ENCODE results near the gene TMEM132A. TPM values are rescaled to one million over a fixed set of nuclear protein-coding genes. Genes with fewer than 3 reads are reported as not detected.
A peak's percentile ranks its signal among the peaks of the same experiment; 100 is the strongest.

TMEM132A gene
- total RNA-seq, 1 donor from 2014 or later, result 14.6 TPM

- no peaks in the 10 kb centered on the region for H3K9me3 ChIP-seq (ENCODE audit: control insufficient read depth in 3 of 3, low read length in 3 of 3)
- peak within 1 kb of the TSS; percentile 85 to 95 (median 90) for H3K9ac ChIP-seq (ENCODE audit: low read depth in 1 of 3, low read length in 3 of 3)
- peaks cover 41 to 52% (median 51%) of the 10 kb centered on the region in 3 donors for H3K4me1 ChIP-seq (ENCODE audit: control insufficient read depth in 3 of 3, insufficient read depth in 3 of 3, low read length in 3 of 3)
- H3K27me3 ChIP-seq (ENCODE audit: control insufficient read depth in 3 of 3, insufficient read depth in 3 of 3, low read length in 3 of 3), result no peaks in the 10 kb centered on the region
- peak within 1 kb of the TSS; percentile 95 for H3K27ac ChIP-seq (ENCODE audit: low read depth, low read length)
- H3K36me3 ChIP-seq (ENCODE audit: control insufficient read depth in 3 of 3, insufficient read depth in 3 of 3, low read length in 3 of 3), result no peaks in the 10 kb centered on the region
- peak within 1 kb of the TSS; percentile 71 to 94 (median 76) for H3K4me3 ChIP-seq (ENCODE audit: low read length in 3 of 3)
These were observed 10.2 kb upstream of the TMEM132A start, which contains the start of gene TMEM109 for GRCh38 chr11:60913793-60914632. TMEM109 (plus strand) TSS chr11:60914158; CDS start chr11:60919694, 5,536 bp downstream.

- H3K4me1 ChIP-seq (ENCODE audit: control insufficient read depth in 3 of 3, insufficient read depth in 3 of 3, low read length in 3 of 3), result peaks cover 48 to 59% (median 58%) of the 10 kb centered on the region in 3 donors
- no peaks in the 10 kb centered on the region for H3K9me3 ChIP-seq (ENCODE audit: control insufficient read depth in 3 of 3, low read length in 3 of 3)
- H3K27me3 ChIP-seq (ENCODE audit: control insufficient read depth in 3 of 3, insufficient read depth in 3 of 3, low read length in 3 of 3), result no peaks in the 10 kb centered on the region
- peak overlapping the region; percentile 71 to 94 (median 76) for H3K4me3 ChIP-seq (ENCODE audit: low read length in 3 of 3)
- peaks cover under 1 to 5% (median 4%) of the 10 kb centered on the region in 3 donors for H3K36me3 ChIP-seq (ENCODE audit: control insufficient read depth in 3 of 3, insufficient read depth in 3 of 3, low read length in 3 of 3)
- H3K9ac ChIP-seq (ENCODE audit: low read depth in 1 of 3, low read length in 3 of 3), result peak overlapping the region; percentile 85 to 95 (median 90)
- H3K27ac ChIP-seq (ENCODE audit: low read depth, low read length), result peak overlapping the region; percentile 95
These were observed 9.5 kb upstream of the TMEM132A start for GRCh38 chr11:60914633-60915247.

- Histone ChIP-seq H3K4me3 (ENCODE audit: low read length in 3 of 3) (peak overlapping the region; percentile 71 to 94 (median 76)), H3K9ac (ENCODE audit: low read depth in 1 of 3, low read length in 3 of 3) (peak overlapping the region; percentile 85 to 95 (median 90)), H3K36me3 (ENCODE audit: control insufficient read depth in 3 of 3, insufficient read depth in 3 of 3, low read length in 3 of 3) (peaks cover 6 to 11% (median 7%) of the 10 kb centered on the region in 3 donors), H3K27me3 (ENCODE audit: control insufficient read depth in 3 of 3, insufficient read depth in 3 of 3, low read length in 3 of 3) (no peaks in the 10 kb centered on the region), H3K27ac (ENCODE audit: low read depth, low read length) (peak overlapping the region; percentile 95), H3K9me3 (ENCODE audit: control insufficient read depth in 3 of 3, low read length in 3 of 3) (no peaks in the 10 kb centered on the region), H3K4me1 (ENCODE audit: control insufficient read depth in 3 of 3, insufficient read depth in 3 of 3, low read length in 3 of 3) (peaks cover 52 to 66% (median 61%) of the 10 kb centered on the region in 3 donors)
These were observed 8.9 kb upstream of the TMEM132A start for GRCh38 chr11:60915248-60915914.

- Histone ChIP-seq H3K4me3 (ENCODE audit: low read length in 3 of 3) (peak overlapping the region in 2 of 3 donors; percentile 0 to 8), H3K27me3 (ENCODE audit: control insufficient read depth in 3 of 3, insufficient read depth in 3 of 3, low read length in 3 of 3) (no peaks in the 10 kb centered on the region), H3K9ac (ENCODE audit: low read depth in 1 of 3, low read length in 3 of 3) (peak overlapping the region in 1 of 3 donors; percentile 2), H3K27ac (ENCODE audit: low read depth, low read length) (no peak overlapping the region), H3K9me3 (ENCODE audit: control insufficient read depth in 3 of 3, low read length in 3 of 3) (no peaks in the 10 kb centered on the region), H3K36me3 (ENCODE audit: control insufficient read depth in 3 of 3, insufficient read depth in 3 of 3, low read length in 3 of 3) (peaks cover 20 to 25% (median 21%) of the 10 kb centered on the region in 3 donors), H3K4me1 (ENCODE audit: control insufficient read depth in 3 of 3, insufficient read depth in 3 of 3, low read length in 3 of 3) (peaks cover 52 to 63% (median 56%) of the 10 kb centered on the region in 3 donors)
These were observed 7.5 kb upstream of the TMEM132A start for GRCh38 chr11:60916669-60917206.

GRCh38 chr11:60917267-60917666 is 7.0 kb upstream of the TMEM132A start:
- Histone ChIP-seq H3K4me3 (ENCODE audit: low read length in 3 of 3) (no peak overlapping the region), H3K9me3 (ENCODE audit: control insufficient read depth in 3 of 3, low read length in 3 of 3) (no peaks in the 10 kb centered on the region), H3K27ac (ENCODE audit: low read depth, low read length) (no peak overlapping the region), H3K4me1 (ENCODE audit: control insufficient read depth in 3 of 3, insufficient read depth in 3 of 3, low read length in 3 of 3) (peaks cover 52 to 63% (median 56%) of the 10 kb centered on the region in 3 donors), H3K27me3 (ENCODE audit: control insufficient read depth in 3 of 3, insufficient read depth in 3 of 3, low read length in 3 of 3) (no peaks in the 10 kb centered on the region), H3K36me3 (ENCODE audit: control insufficient read depth in 3 of 3, insufficient read depth in 3 of 3, low read length in 3 of 3) (peaks cover 25 to 30% (median 26%) of the 10 kb centered on the region in 3 donors), H3K9ac (ENCODE audit: low read depth in 1 of 3, low read length in 3 of 3) (no peak overlapping the region)

GRCh38 chr11:60918251-60918938 is 5.9 kb upstream of the TMEM132A start:
- peaks cover 43 to 56% (median 46%) of the 10 kb centered on the region in 3 donors for H3K4me1 ChIP-seq (ENCODE audit: control insufficient read depth in 3 of 3, insufficient read depth in 3 of 3, low read length in 3 of 3)
- H3K4me3 ChIP-seq (ENCODE audit: low read length in 3 of 3), result no peak overlapping the region
- H3K9ac ChIP-seq (ENCODE audit: low read depth in 1 of 3, low read length in 3 of 3), result no peak overlapping the region
- no peak overlapping the region for H3K27ac ChIP-seq (ENCODE audit: low read depth, low read length)
- no peaks in the 10 kb centered on the region for H3K27me3 ChIP-seq (ENCODE audit: control insufficient read depth in 3 of 3, insufficient read depth in 3 of 3, low read length in 3 of 3)
- no peaks in the 10 kb centered on the region for H3K9me3 ChIP-seq (ENCODE audit: control insufficient read depth in 3 of 3, low read length in 3 of 3)
- H3K36me3 ChIP-seq (ENCODE audit: control insufficient read depth in 3 of 3, insufficient read depth in 3 of 3, low read length in 3 of 3), result peaks cover 33 to 38% (median 34%) of the 10 kb centered on the region in 3 donors

GRCh38 chr11:60918939-60919265 is 5.4 kb upstream of the TMEM132A start:
- no peak overlapping the region for H3K9ac ChIP-seq (ENCODE audit: low read depth in 1 of 3, low read length in 3 of 3)
- no peaks in the 10 kb centered on the region for H3K9me3 ChIP-seq (ENCODE audit: control insufficient read depth in 3 of 3, low read length in 3 of 3)
- no peaks in the 10 kb centered on the region for H3K27me3 ChIP-seq (ENCODE audit: control insufficient read depth in 3 of 3, insufficient read depth in 3 of 3, low read length in 3 of 3)
- H3K4me1 ChIP-seq (ENCODE audit: control insufficient read depth in 3 of 3, insufficient read depth in 3 of 3, low read length in 3 of 3), result peaks cover 43 to 60% (median 46%) of the 10 kb centered on the region in 3 donors
- H3K4me3 ChIP-seq (ENCODE audit: low read length in 3 of 3), result no peak overlapping the region
- peaks cover 33 to 38% (median 34%) of the 10 kb centered on the region in 3 donors for H3K36me3 ChIP-seq (ENCODE audit: control insufficient read depth in 3 of 3, insufficient read depth in 3 of 3, low read length in 3 of 3)
- H3K27ac ChIP-seq (ENCODE audit: low read depth, low read length), result no peak overlapping the region

GRCh38 chr11:60919320-60919719 is 4.9 kb upstream of the TMEM132A start:
- Histone ChIP-seq H3K27me3 (ENCODE audit: control insufficient read depth in 3 of 3, insufficient read depth in 3 of 3, low read length in 3 of 3) (no peaks in the 10 kb centered on the region), H3K9ac (ENCODE audit: low read depth in 1 of 3, low read length in 3 of 3) (no peak overlapping the region), H3K36me3 (ENCODE audit: control insufficient read depth in 3 of 3, insufficient read depth in 3 of 3, low read length in 3 of 3) (peaks cover 33 to 38% (median 34%) of the 10 kb centered on the region in 3 donors), H3K27ac (ENCODE audit: low read depth, low read length) (no peak overlapping the region), H3K9me3 (ENCODE audit: control insufficient read depth in 3 of 3, low read length in 3 of 3) (no peaks in the 10 kb centered on the region), H3K4me3 (ENCODE audit: low read length in 3 of 3) (peak overlapping the region in 1 of 3 donors; percentile 37), H3K4me1 (ENCODE audit: control insufficient read depth in 3 of 3, insufficient read depth in 3 of 3, low read length in 3 of 3) (peaks cover 46 to 63% (median 49%) of the 10 kb centered on the region in 3 donors)

- H3K36me3 ChIP-seq (ENCODE audit: control insufficient read depth in 3 of 3, insufficient read depth in 3 of 3, low read length in 3 of 3), result peaks cover 33 to 38% (median 34%) of the 10 kb centered on the region in 3 donors
- H3K4me1 ChIP-seq (ENCODE audit: control insufficient read depth in 3 of 3, insufficient read depth in 3 of 3, low read length in 3 of 3), result peaks cover 50 to 64% (median 51%) of the 10 kb centered on the region in 3 donors
- H3K4me3 ChIP-seq (ENCODE audit: low read length in 3 of 3), result no peak overlapping the region
- peaks cover 2 to 4% (median 4%) of the 10 kb centered on the region in 3 donors for H3K27me3 ChIP-seq (ENCODE audit: control insufficient read depth in 3 of 3, insufficient read depth in 3 of 3, low read length in 3 of 3)
- no peak overlapping the region for H3K9ac ChIP-seq (ENCODE audit: low read depth in 1 of 3, low read length in 3 of 3)
- no peak overlapping the region for H3K27ac ChIP-seq (ENCODE audit: low read depth, low read length)
- H3K9me3 ChIP-seq (ENCODE audit: control insufficient read depth in 3 of 3, low read length in 3 of 3), result no peaks in the 10 kb centered on the region
These were observed 4.3 kb upstream of the TMEM132A start for GRCh38 chr11:60919956-60920355.
